ENCODE results near the gene LRRC26.
A peak's percentile ranks its signal among the peaks of the same experiment; 100 is the strongest.

The LRRC26 gene

GRCh38 chr9:137169896-137170358 lies at the start of gene LRRC26:
Gene LRRC26 (minus strand): TSS chr9:137170051. CDS start chr9:137169943, 108 bp downstream.
- peak within 1 kb of the TSS; percentile 47 for H3K4me3 ChIP-seq (ENCODE audit: low read length)
- no peaks in the 10 kb centered on the region for H3K9me3 ChIP-seq (ENCODE audit: control insufficient read depth, low read depth, low read length)

DNA sequence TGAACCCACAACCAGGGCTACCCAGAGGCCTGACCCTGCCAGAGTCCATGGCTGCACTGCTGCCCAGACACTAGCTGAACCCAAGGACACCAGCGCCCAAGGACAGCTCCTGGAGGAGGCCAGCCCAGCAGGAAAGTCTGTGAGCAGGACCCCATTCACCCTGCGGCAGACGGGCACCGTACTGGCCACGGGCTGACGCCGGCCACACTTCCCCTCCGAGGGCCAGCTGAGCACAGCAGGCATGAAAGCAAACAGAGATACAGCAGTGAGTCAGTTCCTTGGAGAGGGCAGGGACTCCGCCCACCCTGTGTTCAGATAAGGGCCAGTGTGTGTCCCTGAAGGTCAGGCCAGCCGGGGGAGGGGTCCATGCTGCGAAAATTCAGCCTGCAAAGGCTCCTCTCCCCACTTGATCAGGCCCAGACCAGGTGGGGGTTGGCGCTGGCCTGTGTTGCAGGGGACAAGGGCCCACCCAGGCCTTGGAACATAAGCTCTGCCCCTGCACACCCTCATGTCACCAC lies 49.0 kb upstream of the LRRC26 start:
- no peak overlapping the region for H3K9ac ChIP-seq (ENCODE audit: low read length)
- no peak overlapping the region for H3K4me3 ChIP-seq (ENCODE audit: low read length)
- H3K9me3 ChIP-seq (ENCODE audit: control insufficient read depth, low read depth, low read length): no peaks in the 10 kb centered on the region
- H3K4me1 ChIP-seq (ENCODE audit: control insufficient read depth, low read depth, low read length): no peaks in the 10 kb centered on the region
- H3K27me3 ChIP-seq (ENCODE audit: control insufficient read depth, insufficient read depth, low read length): peaks cover 8% of the 10 kb centered on the region
- H3K27ac ChIP-seq (ENCODE audit: low read length): no peak overlapping the region
- H3K36me3 ChIP-seq (ENCODE audit: control insufficient read depth, low read depth, low read length): peaks cover 9% of the 10 kb centered on the region

More at GRCh38 chr9:137169896-137170358, at the start of gene LRRC26:
- Histone ChIP-seq H3K27ac (ENCODE audit: low read length) (no peak within 1 kb of the TSS), H3K4me1 (ENCODE audit: control insufficient read depth, low read depth, low read length) (no peaks in the 10 kb centered on the region), H3K27me3 (ENCODE audit: control insufficient read depth, insufficient read depth, low read length) (peaks cover 96% of the 10 kb centered on the region), H3K36me3 (ENCODE audit: control insufficient read depth, low read depth, low read length) (no peaks in the 10 kb centered on the region), H3K9ac (ENCODE audit: low read length) (no peak within 1 kb of the TSS)

GRCh38 chr9:137218212-137218753 lies 48.4 kb upstream of the LRRC26 start:
- H3K27ac ChIP-seq (ENCODE audit: low read length): no peak overlapping the region

GRCh38 chr9:137217276-137218211 lies 47.7 kb upstream of the LRRC26 start:
- Histone ChIP-seq H3K27ac (ENCODE audit: low read length) (no peak overlapping the region), H3K4me3 (ENCODE audit: low read length) (no peak overlapping the region), H3K4me1 (ENCODE audit: control insufficient read depth, low read depth, low read length) (no peaks in the 10 kb centered on the region), H3K27me3 (ENCODE audit: control insufficient read depth, insufficient read depth, low read length) (peaks cover 3% of the 10 kb centered on the region), H3K9ac (ENCODE audit: low read length) (no peak overlapping the region), H3K9me3 (ENCODE audit: control insufficient read depth, low read depth, low read length) (no peaks in the 10 kb centered on the region), H3K36me3 (ENCODE audit: control insufficient read depth, low read depth, low read length) (peaks cover 9% of the 10 kb centered on the region)

More at GRCh38 chr9:137218212-137218753, 48.4 kb upstream of the LRRC26 start:
- Histone ChIP-seq H3K4me3 (ENCODE audit: low read length) (no peak overlapping the region), H3K27me3 (ENCODE audit: control insufficient read depth, insufficient read depth, low read length) (peaks cover 8% of the 10 kb centered on the region), H3K9me3 (ENCODE audit: control insufficient read depth, low read depth, low read length) (no peaks in the 10 kb centered on the region), H3K9ac (ENCODE audit: low read length) (no peak overlapping the region), H3K4me1 (ENCODE audit: control insufficient read depth, low read depth, low read length) (no peaks in the 10 kb centered on the region), H3K36me3 (ENCODE audit: control insufficient read depth, low read depth, low read length) (peaks cover 9% of the 10 kb centered on the region)

DNA sequence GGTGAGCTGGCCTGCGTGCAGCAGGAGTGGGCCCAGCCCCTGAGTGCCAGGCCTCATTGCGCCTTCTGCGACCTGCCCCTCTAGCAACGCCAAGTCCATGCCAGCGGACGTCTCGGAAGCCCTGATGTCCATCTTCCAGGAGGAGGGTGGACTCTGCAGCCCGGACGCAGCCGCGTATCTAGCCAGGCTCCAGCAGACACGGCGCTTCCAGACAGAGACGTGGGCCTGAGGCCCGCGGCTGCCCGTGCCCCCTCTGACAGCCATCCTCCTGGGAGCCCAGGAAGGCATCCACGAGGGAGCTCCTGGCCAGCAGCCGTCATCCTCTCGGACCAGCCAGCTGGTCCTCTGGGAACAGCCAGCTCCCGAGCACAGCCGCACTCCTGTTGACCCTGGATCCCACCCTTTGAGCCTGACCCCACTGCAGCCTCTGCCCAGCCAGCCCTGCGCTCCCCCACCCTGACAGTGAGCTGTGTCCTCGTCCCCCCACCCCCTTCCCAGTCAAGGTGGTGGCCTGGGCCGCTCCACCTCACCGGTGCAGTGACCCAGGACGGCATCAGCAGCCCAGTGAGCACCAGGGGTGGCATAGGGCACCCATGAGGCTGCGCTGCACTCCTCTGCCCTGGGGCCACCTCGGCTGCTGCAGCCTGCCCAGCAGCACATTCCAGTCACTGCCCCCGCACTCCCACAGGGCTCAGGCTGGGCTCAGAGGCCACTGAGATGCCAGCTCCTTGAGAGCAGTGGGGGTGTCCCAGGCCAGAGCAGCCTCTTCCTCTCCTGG lies 46.5 kb upstream of the LRRC26 start:
- no peaks in the 10 kb centered on the region for H3K9me3 ChIP-seq (ENCODE audit: control insufficient read depth, low read depth, low read length)
- no peak overlapping the region for H3K9ac ChIP-seq (ENCODE audit: low read length)
- H3K4me1 ChIP-seq (ENCODE audit: control insufficient read depth, low read depth, low read length): no peaks in the 10 kb centered on the region
- no peak overlapping the region for H3K27ac ChIP-seq (ENCODE audit: low read length)
- H3K27me3 ChIP-seq (ENCODE audit: control insufficient read depth, insufficient read depth, low read length): no peaks in the 10 kb centered on the region
- no peak overlapping the region for H3K4me3 ChIP-seq (ENCODE audit: low read length)
- peaks cover 9% of the 10 kb centered on the region for H3K36me3 ChIP-seq (ENCODE audit: control insufficient read depth, low read depth, low read length)

DNA sequence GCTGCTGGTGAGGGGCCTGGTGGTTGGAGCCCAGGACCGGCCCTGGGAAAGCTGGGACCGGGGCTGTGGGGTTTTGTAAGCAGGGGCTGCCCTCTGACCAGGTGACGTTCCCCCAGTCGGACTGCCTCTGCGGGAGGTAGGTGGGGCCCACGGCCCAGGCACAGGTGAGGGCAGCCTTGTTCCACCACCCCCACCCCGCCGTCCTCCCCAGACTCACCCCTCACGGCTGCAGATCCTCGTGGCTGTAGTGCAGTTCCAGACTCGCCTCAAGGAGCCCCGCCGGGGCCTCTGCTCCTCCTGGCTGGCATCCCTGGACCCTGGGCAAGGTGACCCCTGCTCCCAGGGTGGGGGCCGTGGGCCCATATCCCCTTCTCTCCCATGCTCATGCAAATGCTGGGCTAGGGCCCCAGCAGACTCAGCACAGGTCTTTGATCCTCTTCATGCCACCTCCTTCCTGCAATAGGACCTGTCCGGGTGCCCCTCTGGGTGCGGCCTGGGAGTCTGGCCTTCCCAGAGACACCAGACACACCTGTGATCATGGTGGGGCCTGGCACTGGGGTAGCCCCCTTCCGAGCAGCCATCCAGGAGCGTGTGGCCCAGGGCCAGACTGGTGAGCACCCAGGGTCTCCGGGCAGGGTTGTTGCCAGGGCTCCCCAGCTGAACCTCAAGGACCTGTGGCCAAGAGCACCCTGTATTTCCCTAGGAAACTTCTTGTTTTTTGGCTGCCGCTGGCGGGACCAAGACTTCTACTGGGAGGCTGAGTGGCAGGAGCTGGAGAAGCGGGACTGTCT lies 45.5 kb upstream of the LRRC26 start:
- H3K36me3 ChIP-seq (ENCODE audit: control insufficient read depth, low read depth, low read length): peaks cover 9% of the 10 kb centered on the region
- no peak overlapping the region for H3K27ac ChIP-seq (ENCODE audit: low read length)
- no peak overlapping the region for H3K9ac ChIP-seq (ENCODE audit: low read length)
- no peaks in the 10 kb centered on the region for H3K9me3 ChIP-seq (ENCODE audit: control insufficient read depth, low read depth, low read length)
- H3K4me1 ChIP-seq (ENCODE audit: control insufficient read depth, low read depth, low read length): no peaks in the 10 kb centered on the region
- H3K27me3 ChIP-seq (ENCODE audit: control insufficient read depth, insufficient read depth, low read length): no peaks in the 10 kb centered on the region
- no peak overlapping the region for H3K4me3 ChIP-seq (ENCODE audit: low read length)

GRCh38 chr9:137214620-137215019 lies 44.8 kb upstream of the LRRC26 start:
- Histone ChIP-seq H3K9me3 (ENCODE audit: control insufficient read depth, low read depth, low read length) (no peaks in the 10 kb centered on the region), H3K4me1 (ENCODE audit: control insufficient read depth, low read depth, low read length) (no peaks in the 10 kb centered on the region), H3K9ac (ENCODE audit: low read length) (no peak overlapping the region), H3K27me3 (ENCODE audit: control insufficient read depth, insufficient read depth, low read length) (no peaks in the 10 kb centered on the region), H3K36me3 (ENCODE audit: control insufficient read depth, low read depth, low read length) (peaks cover 15% of the 10 kb centered on the region), H3K4me3 (ENCODE audit: low read length) (no peak overlapping the region), H3K27ac (ENCODE audit: low read length) (no peak overlapping the region)

- Histone ChIP-seq H3K36me3 (ENCODE audit: control insufficient read depth, low read depth, low read length) (peaks cover 15% of the 10 kb centered on the region), H3K27ac (ENCODE audit: low read length) (no peak overlapping the region), H3K9ac (ENCODE audit: low read length) (no peak overlapping the region), H3K4me3 (ENCODE audit: low read length) (no peak overlapping the region), H3K27me3 (ENCODE audit: control insufficient read depth, insufficient read depth, low read length) (no peaks in the 10 kb centered on the region), H3K9me3 (ENCODE audit: control insufficient read depth, low read depth, low read length) (no peaks in the 10 kb centered on the region), H3K4me1 (ENCODE audit: control insufficient read depth, low read depth, low read length) (no peaks in the 10 kb centered on the region)
Measured at GRCh38 chr9:137213160-137214060, 43.6 kb upstream of the LRRC26 start.

DNA sequence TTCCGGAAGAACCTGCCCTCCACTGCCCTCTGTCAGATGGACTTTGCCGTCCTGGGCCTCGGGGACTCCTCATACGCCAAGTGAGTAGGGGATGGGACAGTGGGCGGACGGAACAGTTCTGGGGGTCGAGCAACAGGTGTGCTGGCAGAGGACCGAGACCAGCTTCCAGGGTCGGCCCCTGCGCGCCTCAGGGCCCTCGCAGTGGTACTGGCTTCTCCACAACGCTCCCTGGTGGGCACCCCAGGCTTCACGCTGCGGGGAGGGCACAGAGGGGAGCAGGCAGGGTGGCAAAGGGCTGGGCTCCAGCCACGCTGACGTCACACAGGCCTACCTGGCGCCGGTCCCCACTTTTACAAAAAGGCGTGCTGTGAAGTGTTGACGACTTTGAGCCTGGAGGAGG lies 42.7 kb upstream of the LRRC26 start:
- Histone ChIP-seq H3K27me3 (ENCODE audit: control insufficient read depth, insufficient read depth, low read length) (no peaks in the 10 kb centered on the region), H3K9ac (ENCODE audit: low read length) (no peak overlapping the region), H3K9me3 (ENCODE audit: control insufficient read depth, low read depth, low read length) (no peaks in the 10 kb centered on the region), H3K4me1 (ENCODE audit: control insufficient read depth, low read depth, low read length) (no peaks in the 10 kb centered on the region), H3K36me3 (ENCODE audit: control insufficient read depth, low read depth, low read length) (peaks cover 15% of the 10 kb centered on the region), H3K4me3 (ENCODE audit: low read length) (no peak overlapping the region), H3K27ac (ENCODE audit: low read length) (no peak overlapping the region)

DNA sequence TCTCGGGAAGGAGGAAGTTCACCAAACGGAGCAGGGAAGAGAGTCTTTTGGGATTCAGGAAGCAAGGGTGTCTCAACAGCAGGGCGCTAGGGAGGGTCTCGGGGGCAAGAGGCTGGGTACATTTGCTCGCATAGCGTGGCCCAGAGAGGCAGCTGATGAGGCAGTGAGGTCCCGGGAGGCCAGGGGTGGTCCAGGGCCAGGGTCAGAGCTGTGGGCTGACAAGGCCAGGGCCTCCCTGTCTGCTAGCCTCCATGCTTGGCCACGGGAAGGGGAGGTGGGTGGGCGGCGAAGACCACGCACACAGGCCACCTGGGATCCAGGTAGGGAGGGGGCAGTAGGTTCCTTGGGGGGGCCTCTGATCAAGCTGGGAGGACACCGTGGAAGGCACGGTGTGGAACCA lies 41.7 kb upstream of the LRRC26 start:
- no peak overlapping the region for H3K4me3 ChIP-seq (ENCODE audit: low read length)
- no peaks in the 10 kb centered on the region for H3K9me3 ChIP-seq (ENCODE audit: control insufficient read depth, low read depth, low read length)
- H3K27ac ChIP-seq (ENCODE audit: low read length): no peak overlapping the region
- peaks cover 1% of the 10 kb centered on the region for H3K4me1 ChIP-seq (ENCODE audit: control insufficient read depth, low read depth, low read length)
- H3K36me3 ChIP-seq (ENCODE audit: control insufficient read depth, low read depth, low read length): peaks cover 15% of the 10 kb centered on the region
- no peak overlapping the region for H3K9ac ChIP-seq (ENCODE audit: low read length)
- H3K27me3 ChIP-seq (ENCODE audit: control insufficient read depth, insufficient read depth, low read length): no peaks in the 10 kb centered on the region

All from iPS-18a (cell line).